LNCAP (cell line): Measurements from ENCODE around the gene CNN2.

Experiments used
- CTCF ChIP-seq: fragments of 450-650 bp; IDR thresholded peaks from 2 replicates; pipeline ENCODE4 v1.5.1; 2017; ENCODE audit warnings: mild to moderate bottlenecking

The CNN2 gene

GRCh38 chr19:1049800-1050199 lies 23.4 kb downstream of the CNN2 start:
- no peak for TF ChIP-seq CTCF

- TF ChIP-seq CTCF = no peak
Measured at GRCh38 chr19:1050989-1051788, 24.8 kb downstream of the CNN2 start.

- no peak for TF ChIP-seq CTCF
Measured at GRCh38 chr19:1051791-1052190, 25.4 kb downstream of the CNN2 start.

- no peak for TF ChIP-seq CTCF
Measured at GRCh38 chr19:1052349-1052975, 26.1 kb downstream of the CNN2 start.

- TF ChIP-seq CTCF = no peak
Measured at GRCh38 chr19:1053176-1054101, 27.0 kb downstream of the CNN2 start.

GRCh38 chr19:1054102-1055027 lies 28.0 kb downstream of the CNN2 start:
- TF ChIP-seq CTCF = no peak
